Astrocyte (in vitro differentiated cells and primary cell): ENCODE measurements around the gene OTX2. TPM values are rescaled to one million over a fixed set of nuclear protein-coding genes. Genes with fewer than 3 reads are reported as not detected.

Experiments
- DNase-seq: peaks from one replicate; pipeline ENCODE4 v3.0.0-alpha.2; 2010; ENCODE audit warnings: low read depth
- FAIRE-seq: peaks from 2 replicates; lab custom pipeline; 2011; peaks lifted over from hg19 to GRCh38; lab: Jason Lieb, UNC
- H2AFZ ChIP-seq: 2 replicates; pipeline ENCODE4 v1.6.0; 2012; ENCODE audit warnings: low read depth, low read length, inconsistent platforms
- H3K27ac ChIP-seq: 2 replicates; pipeline ENCODE4 v1.5.1; 2011; ENCODE audit warnings: low read depth, low read length, inconsistent platforms
- H3K27me3 ChIP-seq: 2 replicates; pipeline ENCODE4 v1.6.0; 2011; ENCODE audit warnings: low read length, inconsistent platforms; ENCODE audit not compliant: insufficient read depth
- H3K36me3 ChIP-seq: 2 replicates; pipeline ENCODE4 v1.5.1; 2011; ENCODE audit warnings: low read length, inconsistent platforms; ENCODE audit not compliant: insufficient read depth
- H3K4me1 ChIP-seq: 2 replicates; pipeline ENCODE4 v1.5.1; 2011; ENCODE audit warnings: low read length, inconsistent platforms; ENCODE audit not compliant: insufficient read depth
- H3K4me2 ChIP-seq: 2 replicates; pipeline ENCODE4 v1.6.0; 2012; ENCODE audit warnings: low read length, inconsistent platforms
- H3K4me3 ChIP-seq: 2 replicates; pipeline ENCODE4 v1.5.1; 2011; ENCODE audit warnings: low read depth, mild to moderate bottlenecking, low read length, inconsistent platforms; ENCODE audit not compliant: insufficient read depth
- H3K79me2 ChIP-seq: 2 replicates; pipeline ENCODE4 v1.6.0; 2012; ENCODE audit warnings: mild to moderate bottlenecking, low read length, inconsistent platforms; ENCODE audit not compliant: insufficient read depth
- H3K9ac ChIP-seq: 2 replicates; pipeline ENCODE4 v1.6.0; 2012; ENCODE audit warnings: mild to moderate bottlenecking, low read length, inconsistent platforms
- H3K9me3 ChIP-seq: 2 replicates; pipeline ENCODE4 v1.5.1; 2012; ENCODE audit warnings: low read depth, mild to moderate bottlenecking, low read length, inconsistent platforms; ENCODE audit not compliant: insufficient read depth
- H4K20me1 ChIP-seq: 2 replicates; pipeline ENCODE4 v1.6.0; 2012; ENCODE audit warnings: low read length, inconsistent platforms; ENCODE audit not compliant: insufficient read depth
- H3K27ac Mint-ChIP-seq: one replicate; pipeline ENCODE4 v1.8.0; 2021; ENCODE audit warnings: mild to moderate bottlenecking, mixed read lengths; ENCODE audit not compliant: unreplicated experiment
- H3K27me3 Mint-ChIP-seq: one replicate; pipeline ENCODE4 v1.8.0; 2021; ENCODE audit warnings: low read depth, mixed read lengths; ENCODE audit not compliant: unreplicated experiment
- H3K36me3 Mint-ChIP-seq: one replicate; pipeline ENCODE4 v1.8.0; 2021; ENCODE audit warnings: low read depth, mixed read lengths; ENCODE audit not compliant: unreplicated experiment
- H3K4me1 Mint-ChIP-seq: one replicate; pipeline ENCODE4 v1.8.0; 2021; ENCODE audit warnings: low read depth, mixed read lengths; ENCODE audit not compliant: unreplicated experiment
- H3K4me3 Mint-ChIP-seq: one replicate; pipeline ENCODE4 v1.8.0; 2021; ENCODE audit warnings: mild to moderate bottlenecking, moderate library complexity, mixed read lengths; ENCODE audit not compliant: unreplicated experiment
- H3K9me3 Mint-ChIP-seq: one replicate; pipeline ENCODE4 v1.8.0; 2021; ENCODE audit warnings: mild to moderate bottlenecking, mixed read lengths; ENCODE audit not compliant: unreplicated experiment
- EZH2 ChIP-seq: IDR thresholded peaks from 2 replicates; pipeline ENCODE4 v1.6.1; 2012; ENCODE audit warnings: mild to moderate bottlenecking, low read length, inconsistent platforms; ENCODE audit not compliant: insufficient read depth
- total RNA-seq: library from RNA; stranded (reverse); gene quantifications from 2 replicates; pipeline ENCODE4 v1.2.1, GENCODE V29; 2021
- TF ChIP-seq, protein P1 (sequence below): IDR thresholded peaks from 2 replicates; pipeline ENCODE4 v1.5.1; 2011; ENCODE audit warnings: low read depth, mild to moderate bottlenecking, inconsistent platforms, low read length, moderate library complexity; ENCODE audit not compliant: insufficient read depth

The OTX2 gene
- total RNA-seq, 1 donor from 2014 or later, result 8.2 TPM

DNA sequence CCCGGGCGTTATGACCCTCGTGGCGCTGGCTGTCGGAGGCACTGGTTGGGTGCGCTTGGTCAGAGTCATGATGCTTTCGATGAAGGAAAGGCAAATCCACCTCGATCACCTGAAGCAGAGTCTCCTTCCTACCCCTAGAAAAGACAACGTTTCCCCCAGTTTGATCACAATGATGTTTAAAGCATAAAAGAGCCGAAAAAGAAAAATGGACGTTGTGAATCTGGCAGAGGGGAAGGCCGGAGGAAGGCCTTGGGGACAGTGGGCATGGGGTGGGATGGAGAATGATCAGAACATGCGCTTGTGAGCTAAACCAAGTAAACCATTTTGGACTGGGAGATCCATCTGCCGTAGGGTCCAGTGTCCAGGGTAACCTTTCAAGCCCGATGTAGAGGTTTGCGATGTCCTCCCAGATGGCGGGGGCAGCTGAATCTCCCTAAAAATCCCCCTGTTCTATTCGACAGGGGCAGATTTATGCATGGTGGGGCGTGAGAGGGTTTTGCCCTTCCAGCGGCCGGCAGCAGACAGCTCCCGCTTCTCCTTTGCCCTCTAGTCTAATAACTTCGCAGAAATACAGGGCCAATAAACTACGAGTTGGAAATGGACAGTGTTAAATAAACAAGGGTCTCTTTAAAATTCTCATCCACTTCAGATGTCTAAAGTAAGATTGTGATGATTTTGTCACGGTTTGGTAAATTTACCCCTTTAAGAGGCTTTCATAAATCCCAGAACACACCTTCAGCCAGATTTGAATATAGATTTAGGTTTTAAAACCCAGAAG, 2.3 kb upstream of the OTX2 start:
- Histone ChIP-seq H3K36me3 (no peaks in the 10 kb centered on the region), H3K4me1 (no peaks in the 10 kb centered on the region), H3K79me2 (peaks cover 6% of the 10 kb centered on the region), H3K9me3 (no peaks in the 10 kb centered on the region), H4K20me1 (no peaks in the 10 kb centered on the region), H3K27ac (no peak overlapping the region), H3K4me3 (no peak overlapping the region), H3K27me3 (peaks cover 78% of the 10 kb centered on the region), H3K4me2 (peak overlapping the region; percentile 57), H3K9ac (peak overlapping the region; percentile 13), H2AFZ (peak overlapping the region; percentile 56)
- H3K36me3 Mint-ChIP-seq, result peaks cover 9% of the 10 kb centered on the region
- DNase-seq (no peak), FAIRE-seq (no peak)
- H3K4me3 Mint-ChIP-seq, result no peak overlapping the region
- H3K27me3 Mint-ChIP-seq, result peaks cover 80% of the 10 kb centered on the region
- H3K9me3 Mint-ChIP-seq, result peaks cover 18% of the 10 kb centered on the region
- no peak overlapping the region for H3K27ac Mint-ChIP-seq
- TF ChIP-seq, protein P1, sequence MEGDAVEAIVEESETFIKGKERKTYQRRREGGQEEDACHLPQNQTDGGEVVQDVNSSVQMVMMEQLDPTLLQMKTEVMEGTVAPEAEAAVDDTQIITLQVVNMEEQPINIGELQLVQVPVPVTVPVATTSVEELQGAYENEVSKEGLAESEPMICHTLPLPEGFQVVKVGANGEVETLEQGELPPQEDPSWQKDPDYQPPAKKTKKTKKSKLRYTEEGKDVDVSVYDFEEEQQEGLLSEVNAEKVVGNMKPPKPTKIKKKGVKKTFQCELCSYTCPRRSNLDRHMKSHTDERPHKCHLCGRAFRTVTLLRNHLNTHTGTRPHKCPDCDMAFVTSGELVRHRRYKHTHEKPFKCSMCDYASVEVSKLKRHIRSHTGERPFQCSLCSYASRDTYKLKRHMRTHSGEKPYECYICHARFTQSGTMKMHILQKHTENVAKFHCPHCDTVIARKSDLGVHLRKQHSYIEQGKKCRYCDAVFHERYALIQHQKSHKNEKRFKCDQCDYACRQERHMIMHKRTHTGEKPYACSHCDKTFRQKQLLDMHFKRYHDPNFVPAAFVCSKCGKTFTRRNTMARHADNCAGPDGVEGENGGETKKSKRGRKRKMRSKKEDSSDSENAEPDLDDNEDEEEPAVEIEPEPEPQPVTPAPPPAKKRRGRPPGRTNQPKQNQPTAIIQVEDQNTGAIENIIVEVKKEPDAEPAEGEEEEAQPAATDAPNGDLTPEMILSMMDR, result no peak
- no peak for TF ChIP-seq EZH2
- no peaks in the 10 kb centered on the region for H3K4me1 Mint-ChIP-seq

DNA sequence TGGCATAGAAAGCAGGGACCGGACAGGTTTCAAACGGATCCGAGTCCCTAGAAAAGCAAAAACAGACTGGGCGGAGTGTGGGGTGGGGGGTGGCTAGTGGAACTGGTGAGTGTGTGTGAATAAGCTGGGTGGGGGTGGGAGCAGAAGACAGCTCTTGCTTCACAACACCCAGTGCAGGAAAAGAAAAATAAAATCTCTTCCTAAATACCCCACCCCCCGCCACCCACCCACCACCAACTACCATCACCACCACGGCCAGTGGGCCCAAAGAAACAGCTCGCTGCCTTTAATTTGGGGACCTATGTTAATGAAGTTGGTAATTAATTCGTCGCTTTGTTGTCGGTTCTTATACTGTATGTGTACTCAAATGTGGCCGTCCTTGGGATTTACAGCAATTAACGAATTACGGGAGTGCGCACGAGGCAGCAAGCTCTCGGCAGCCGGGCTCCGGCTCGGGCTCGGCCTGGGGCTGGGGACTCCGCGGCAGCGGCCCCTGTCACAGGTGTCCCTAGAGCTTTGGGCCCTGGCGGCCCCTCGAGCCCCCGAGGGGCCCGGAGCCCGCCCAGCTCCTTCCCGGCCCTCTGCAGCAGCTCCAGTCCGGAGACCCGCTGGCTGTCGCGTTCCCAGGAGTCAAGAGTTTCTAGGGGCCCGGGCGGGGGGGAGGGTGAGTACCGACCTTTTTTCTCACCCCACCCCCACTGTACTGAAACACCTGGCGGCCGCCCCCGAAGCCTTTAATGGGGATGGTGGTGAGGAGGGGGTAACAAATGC, 1.5 kb upstream of the OTX2 start:
- no peak for FAIRE-seq
- Mint-ChIP-seq H3K36me3 (peaks cover 9% of the 10 kb centered on the region), H3K4me3 (no peak overlapping the region), H3K27ac (no peak overlapping the region), H3K9me3 (peaks cover 19% of the 10 kb centered on the region), H3K27me3 (peaks cover 80% of the 10 kb centered on the region), H3K4me1 (no peaks in the 10 kb centered on the region)
- Histone ChIP-seq H3K27me3 (peaks cover 86% of the 10 kb centered on the region), H2AFZ (no peak overlapping the region), H3K4me3 (no peak overlapping the region), H3K36me3 (no peaks in the 10 kb centered on the region), H3K9ac (peak overlapping the region; percentile 43), H3K4me1 (no peaks in the 10 kb centered on the region), H3K79me2 (peaks cover 6% of the 10 kb centered on the region), H3K9me3 (no peaks in the 10 kb centered on the region), H3K27ac (peak overlapping the region; percentile 26), H4K20me1 (no peaks in the 10 kb centered on the region), H3K4me2 (peak overlapping the region; percentile 32)
- no peak for DNase-seq
- peak; percentile 39 for TF ChIP-seq EZH2
- TF ChIP-seq, protein P1, result no peak
